ENCODE results near the gene DLX6.

DNA sequence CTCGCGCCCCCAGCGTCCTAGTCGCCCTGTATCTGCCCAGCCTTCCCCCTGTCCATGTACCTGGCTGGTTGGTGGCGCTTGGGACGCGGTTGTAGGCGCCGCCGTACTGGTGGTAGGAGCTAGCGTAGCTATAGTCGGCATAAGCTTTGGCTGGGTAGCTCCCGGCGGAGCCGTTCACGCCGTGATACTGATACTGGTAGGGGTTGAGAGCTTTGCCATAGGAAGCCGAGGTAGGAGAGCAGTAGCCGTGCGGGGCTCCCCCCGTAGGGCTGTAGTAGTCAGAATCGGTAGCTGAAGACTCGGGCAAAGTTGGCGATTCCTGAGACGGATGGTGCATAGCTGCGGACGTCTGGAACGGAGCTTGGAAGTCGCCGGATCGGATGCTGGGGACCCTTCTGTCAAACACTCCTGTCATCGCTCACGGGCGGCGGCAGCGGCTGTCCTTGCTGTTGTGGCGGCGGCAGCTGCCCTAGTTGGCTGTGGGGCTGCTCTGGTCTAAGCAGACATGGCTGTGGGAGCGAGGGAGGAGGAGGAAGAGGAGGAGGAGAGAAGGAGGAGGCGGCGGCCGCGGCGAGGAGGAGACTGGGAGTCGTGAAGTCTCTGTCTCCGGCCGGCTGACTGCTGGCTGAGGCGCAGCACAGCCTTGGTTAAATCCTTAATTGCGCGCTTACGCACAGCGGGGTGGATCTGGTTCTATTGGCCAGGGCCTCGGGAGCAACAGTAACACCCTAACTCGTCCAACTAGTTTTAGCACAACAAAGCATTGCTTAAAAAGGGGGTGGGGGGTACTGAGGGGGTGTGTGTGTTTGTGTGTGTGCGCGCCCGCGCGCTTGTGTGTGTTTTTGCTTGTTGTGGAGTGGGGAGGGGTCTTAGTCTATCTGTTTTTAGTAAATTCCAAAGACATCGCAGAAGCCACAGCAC, 19.1 kb downstream of the DLX6 start, which contains the start of gene DLX5:
- TF ChIP-seq, protein P1, sequence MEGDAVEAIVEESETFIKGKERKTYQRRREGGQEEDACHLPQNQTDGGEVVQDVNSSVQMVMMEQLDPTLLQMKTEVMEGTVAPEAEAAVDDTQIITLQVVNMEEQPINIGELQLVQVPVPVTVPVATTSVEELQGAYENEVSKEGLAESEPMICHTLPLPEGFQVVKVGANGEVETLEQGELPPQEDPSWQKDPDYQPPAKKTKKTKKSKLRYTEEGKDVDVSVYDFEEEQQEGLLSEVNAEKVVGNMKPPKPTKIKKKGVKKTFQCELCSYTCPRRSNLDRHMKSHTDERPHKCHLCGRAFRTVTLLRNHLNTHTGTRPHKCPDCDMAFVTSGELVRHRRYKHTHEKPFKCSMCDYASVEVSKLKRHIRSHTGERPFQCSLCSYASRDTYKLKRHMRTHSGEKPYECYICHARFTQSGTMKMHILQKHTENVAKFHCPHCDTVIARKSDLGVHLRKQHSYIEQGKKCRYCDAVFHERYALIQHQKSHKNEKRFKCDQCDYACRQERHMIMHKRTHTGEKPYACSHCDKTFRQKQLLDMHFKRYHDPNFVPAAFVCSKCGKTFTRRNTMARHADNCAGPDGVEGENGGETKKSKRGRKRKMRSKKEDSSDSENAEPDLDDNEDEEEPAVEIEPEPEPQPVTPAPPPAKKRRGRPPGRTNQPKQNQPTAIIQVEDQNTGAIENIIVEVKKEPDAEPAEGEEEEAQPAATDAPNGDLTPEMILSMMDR (IDR thresholded peaks at IDR 0.05) = no peak
- TF ChIP-seq POLR2A (IDR thresholded peaks at IDR 0.05) = no peak
